Activated gamma-delta T cell treated with anti-CD3 and anti-CD28 coated beads, Interleukin-2, amount 50 U/mL, for 16 hours (primary cell): ENCODE measurements around the gene DSCAML1.

Experiments used
- DNase-seq: peaks from one replicate; pipeline ENCODE4 v3.0.0-alpha.2; 2020; ENCODE audit warnings: low read depth

The DSCAML1 gene

DNA sequence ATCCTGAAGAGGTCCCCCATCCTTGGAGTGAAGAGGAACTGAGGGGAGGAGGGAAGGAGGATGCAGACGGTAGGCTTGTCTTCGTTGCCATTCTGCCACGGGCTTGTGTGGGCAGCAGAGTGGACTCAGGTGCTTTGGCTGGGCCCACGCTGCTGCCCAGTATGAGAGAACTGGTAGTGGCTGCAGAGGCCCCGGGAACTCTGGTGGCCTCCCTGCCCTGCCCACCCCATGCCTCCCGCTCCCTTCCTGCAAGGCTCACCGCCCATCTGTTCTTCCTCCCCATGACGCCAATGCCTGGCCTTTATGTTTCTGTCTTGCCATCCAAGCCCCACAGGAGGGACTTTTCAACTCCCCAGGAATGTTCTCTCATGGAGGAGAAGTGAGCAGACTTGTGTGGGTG, 157.4 kb downstream of the DSCAML1 start:
- no peak for DNase-seq

DNA sequence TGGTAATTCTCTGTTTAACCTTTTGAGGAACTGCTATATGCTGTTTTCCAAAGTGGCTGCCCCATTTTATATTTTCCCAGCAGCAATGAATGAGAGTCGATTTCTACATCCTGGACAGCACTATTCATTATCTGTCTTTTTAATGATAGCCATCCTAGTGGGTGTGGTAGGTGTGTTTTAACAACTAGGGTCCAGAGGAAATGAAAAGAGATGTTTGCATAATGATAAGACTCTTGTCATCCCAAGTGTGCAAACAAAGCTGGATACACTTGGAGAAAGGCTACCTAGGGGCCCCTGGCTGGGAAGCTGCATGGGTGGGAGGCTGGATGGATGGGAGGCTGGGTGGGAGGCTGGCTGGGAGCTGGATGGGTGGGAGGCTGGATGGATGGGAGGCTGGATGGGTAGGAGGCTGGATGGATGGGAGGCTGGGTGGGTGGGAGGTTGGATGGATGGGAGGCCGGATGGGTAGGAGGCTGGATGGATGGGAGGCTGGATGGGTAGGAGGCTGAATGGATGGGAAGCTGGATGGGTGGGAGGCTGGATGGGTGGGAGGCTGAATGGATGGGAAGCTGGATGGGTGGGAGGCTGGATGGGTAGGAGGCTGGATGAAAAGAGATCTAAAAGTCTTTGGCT, 158.0 kb downstream of the DSCAML1 start:
- DNase-seq = no peak

DNA sequence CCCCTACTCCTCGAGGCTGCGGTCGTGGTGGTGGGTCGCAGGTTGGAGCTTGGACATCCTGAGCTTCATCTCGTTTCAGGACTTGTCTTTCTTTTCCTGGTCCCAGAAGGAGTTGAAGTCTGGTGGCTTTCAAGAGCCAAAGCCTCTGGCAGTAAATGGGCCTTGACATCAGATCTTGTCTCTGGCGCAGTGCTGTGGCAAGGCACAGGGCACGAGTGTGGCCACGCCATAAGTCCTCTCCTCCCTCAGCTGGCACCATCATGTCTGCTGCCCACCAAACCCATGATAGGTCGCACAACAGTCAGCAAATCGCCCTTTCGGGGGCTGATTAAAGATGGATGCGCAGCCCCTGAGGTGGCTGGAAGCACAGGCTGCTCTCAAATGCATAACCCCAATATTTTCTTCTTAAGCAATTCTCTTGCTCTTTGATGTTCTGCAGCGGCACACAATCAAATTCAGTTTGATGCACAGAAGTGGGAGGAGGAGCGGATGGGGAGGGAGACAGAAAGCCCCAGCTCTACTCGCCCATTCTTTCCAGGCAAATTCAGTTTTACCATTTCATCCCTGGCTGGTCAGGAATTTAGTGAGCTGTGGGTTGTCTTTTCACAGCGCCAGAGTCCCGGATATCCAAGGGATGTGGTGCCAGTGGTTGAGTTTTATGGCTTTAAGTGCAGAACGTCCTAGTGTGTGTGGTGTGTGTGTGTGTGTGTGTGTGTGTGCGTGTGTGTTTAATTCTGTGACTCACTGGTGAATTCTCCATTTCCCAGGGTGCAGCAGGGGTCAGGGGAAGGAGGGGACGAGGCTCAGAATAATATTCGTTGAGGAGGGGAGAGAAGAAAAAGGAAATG, 162.0 kb downstream of the DSCAML1 start:
- DNase-seq = no peak

DNA sequence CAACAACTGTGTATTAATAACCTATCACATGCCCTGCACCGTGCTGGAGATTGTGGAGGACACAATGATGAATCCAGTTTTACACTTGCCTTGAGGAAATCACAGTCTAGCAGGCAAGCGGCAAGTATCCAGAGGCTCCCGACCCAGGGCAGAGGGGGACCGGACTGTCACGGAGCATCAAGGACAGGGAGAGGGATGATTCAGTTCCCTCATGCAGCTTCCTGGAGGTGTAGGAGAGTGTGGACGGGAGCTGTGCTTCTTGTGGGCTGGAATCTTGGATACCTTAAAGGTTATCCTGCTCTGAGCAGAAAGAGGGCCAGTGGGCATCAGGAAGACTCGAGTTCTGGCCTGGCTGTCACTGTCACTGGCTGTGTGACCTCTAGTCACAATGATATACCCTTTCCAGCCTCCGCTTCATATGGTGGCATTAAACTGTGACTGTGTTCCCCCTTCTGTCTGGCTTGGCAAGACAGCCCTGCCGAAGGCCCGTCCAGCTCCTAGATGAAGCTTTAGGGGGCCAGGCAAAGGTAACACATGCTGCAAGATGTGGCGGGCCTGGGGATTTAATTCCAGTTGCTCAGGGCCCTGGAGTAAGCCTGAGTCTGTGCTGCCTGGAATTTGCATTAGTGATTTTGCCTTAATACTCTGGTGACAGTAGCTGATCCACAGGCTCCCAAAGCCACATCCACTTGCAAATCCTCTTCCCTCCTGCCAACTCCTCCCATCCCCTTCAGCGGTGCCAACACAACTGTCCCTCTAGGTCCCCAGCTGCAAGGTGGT, 162.8 kb downstream of the DSCAML1 start:
- DNase-seq = no peak

DNA sequence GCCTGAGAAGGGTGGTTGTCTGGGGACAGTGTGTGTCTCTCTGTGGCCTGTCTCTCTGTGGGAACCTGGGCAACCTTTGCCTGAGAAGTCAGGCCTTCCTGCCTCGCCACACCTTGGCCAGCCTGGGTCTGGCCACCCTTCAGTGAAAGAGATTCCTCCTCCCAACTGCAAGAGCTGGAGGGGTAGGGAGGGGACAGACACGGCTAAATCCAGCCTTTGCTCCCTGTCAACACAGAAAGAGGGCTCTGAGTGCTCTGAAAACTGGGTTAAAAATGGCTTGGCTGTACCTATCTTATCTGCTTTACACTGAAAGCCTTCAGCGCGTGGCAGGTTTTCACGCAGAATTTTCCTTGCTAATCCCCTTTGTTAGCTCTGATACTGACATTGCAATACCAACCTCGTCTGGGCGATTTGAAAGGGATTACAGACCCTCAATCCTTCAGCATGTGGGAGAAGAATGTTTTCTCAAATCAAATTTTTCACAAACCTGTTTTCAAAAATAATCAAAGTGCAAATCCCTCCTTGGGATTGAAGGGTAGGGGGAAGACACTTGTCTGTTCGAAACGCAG, 163.7 kb downstream of the DSCAML1 start:
- DNase-seq = no peak

DNA sequence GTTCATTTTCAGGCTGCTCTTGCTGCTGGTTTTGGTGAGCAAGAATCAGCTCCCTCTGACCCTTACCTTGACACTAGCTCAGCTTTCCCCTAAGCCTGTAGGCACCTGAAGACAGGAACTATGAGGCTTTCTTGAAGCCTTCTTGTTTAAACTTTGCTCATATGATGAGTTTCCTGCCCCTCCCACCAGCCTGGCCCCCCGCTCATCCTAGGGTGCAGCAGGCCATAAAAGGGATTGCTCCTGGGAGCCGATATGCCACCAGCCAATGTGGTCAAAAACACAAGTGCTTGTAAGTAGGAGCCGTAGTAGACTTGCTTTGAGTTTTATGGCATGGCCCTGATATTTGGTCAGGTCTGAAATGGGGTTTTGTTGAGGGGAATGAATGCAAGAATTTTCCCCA, 164.7 kb downstream of the DSCAML1 start:
- DNase-seq = no peak

DNA sequence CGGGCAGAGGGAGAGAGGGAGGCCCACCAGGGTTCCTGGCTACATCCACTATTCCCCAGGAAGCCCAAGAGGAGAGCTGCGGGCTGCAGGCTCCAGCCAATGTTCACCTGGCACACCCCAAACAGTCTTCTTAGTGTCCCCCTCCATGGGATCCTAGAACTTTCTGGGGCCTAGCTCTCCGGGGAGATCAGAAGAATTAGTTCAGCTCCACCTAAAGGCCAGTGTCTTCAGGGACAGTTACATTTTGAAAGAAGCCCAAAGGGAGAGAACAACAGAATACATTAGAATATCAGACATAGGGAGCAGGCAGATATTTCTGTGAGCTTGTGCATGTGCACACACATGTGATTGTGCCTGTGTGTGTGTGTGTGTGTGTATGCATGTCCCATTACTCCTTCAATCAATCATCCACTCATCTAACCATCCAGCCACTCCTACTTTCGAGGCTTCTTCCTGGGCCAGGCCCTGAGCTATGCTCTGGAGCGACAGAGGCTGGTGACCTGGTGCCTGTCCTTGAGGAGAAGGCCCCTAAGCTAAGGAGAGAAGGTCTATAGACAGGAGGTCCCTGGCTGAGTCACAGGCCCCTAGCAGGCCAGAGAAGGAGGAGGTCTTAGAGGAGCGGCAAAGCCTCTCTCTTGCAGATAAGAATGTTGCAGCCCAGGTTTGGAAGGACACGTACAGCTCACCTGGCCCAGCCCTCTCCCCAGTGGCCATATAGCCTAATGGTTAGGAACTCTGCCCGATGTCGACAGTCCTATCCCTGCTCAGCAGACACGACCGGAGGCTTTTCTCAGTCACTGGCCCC, 165.5 kb downstream of the DSCAML1 start:
- DNase-seq = no peak

DNA sequence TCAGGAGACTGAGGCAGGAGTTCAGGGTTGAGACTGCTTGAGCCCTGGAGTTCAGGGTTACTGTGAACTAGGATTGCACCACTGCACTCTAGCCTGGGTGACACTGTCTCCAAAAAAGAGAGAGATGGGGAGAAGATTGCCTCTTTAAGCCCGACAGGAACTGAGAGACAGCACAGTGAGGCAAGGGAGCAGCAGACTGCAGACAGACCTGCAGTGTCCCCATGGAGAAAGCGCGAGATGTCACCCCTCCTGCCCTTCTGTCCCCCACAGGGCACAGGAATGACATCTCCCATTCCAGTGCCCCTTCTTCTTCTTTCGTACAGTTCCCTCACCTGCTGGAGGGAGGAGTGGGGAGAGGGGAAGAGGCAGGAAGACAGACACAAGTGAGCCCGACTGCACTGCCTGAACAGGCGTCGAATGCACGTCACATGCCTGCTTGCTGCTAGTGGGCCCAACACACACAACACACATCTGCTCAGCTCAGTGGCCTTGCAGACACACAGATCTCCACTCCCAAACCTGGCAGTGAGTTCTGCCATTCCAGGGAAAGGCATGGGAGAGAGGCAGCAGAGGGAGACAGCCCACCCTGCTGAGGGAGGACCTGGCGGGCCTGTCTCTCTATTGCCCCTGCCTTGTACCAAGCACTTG, 167.0 kb downstream of the DSCAML1 start:
- no peak for DNase-seq

DNA sequence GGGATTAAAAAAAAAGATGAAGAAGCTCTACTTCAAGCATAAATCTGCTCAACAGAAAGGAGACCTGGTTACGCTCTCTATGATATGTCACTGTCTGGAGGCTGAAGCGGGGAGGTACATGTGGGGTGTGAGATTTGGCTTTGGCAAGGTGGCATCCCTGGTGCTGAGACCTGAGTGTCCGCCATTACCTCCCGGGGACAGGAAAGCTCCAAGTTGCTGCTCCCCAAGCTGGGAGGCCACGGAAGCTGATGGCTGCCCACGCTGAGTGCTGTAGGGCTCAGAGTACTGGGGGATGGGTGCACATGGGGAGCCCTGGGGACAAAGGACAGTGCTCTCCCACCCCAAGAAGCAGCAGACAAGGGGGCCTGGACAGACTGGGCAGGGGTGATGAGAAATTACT, 167.9 kb downstream of the DSCAML1 start:
- no peak for DNase-seq

DNA sequence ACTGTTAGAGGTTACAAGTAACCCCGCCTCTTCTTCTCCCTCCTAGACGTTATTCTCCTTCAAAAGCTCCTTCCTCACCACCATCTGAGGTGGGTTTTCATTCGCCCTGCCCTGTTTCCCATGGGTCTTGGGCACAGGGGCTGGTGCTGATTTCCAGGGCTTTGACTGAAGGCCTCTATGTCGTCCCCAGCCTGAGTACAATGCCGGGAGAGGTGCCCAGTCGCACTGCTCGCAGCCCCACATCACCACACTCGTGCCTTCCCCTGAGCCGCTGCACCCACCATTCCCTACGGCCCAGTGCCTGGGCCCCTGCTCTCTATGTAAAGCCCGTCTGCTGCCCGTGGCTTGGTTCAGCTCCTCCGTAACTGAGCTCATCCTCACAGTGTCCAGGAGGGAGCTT, 169.8 kb downstream of the DSCAML1 start:
- no peak for DNase-seq

DNA sequence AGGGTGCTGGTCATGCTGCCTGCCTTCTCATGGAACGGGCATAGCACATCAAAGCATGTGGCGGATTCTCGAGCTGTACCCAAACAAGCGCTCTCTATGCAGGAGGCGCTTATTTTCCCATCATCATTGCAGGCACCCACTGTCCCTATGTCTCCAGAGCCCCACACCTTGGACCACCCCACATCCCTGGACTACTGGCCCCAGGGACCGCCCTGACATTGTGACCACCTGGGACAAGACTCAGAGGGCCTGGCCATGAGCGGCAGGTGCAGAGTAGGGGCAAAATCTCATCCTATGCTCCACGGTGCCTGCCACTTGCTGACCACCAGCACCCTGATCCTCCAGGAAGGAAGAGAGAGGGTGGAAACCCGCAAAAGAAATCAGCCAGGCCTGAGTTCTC, 170.4 kb downstream of the DSCAML1 start:
- no peak for DNase-seq

DNA sequence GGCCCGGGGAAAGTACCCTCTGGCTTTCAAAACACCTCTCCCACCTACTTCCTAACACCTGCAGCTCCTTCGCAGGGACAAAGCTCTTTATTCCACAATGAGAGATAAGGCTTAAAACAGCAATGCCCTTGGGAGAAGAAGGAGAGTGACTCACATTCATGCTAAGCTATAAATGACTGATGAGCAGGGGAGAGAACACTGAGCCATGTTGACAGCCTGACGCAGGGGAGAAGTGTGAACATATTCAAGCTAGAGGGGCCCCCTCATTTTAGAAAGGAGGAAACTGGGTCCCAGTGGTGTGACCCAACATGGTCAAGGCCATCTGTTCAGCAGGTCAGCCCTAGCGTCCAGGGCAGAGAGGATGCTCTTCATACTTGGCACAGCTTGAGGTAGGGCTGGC, 171.8 kb downstream of the DSCAML1 start:
- no peak for DNase-seq

DNA sequence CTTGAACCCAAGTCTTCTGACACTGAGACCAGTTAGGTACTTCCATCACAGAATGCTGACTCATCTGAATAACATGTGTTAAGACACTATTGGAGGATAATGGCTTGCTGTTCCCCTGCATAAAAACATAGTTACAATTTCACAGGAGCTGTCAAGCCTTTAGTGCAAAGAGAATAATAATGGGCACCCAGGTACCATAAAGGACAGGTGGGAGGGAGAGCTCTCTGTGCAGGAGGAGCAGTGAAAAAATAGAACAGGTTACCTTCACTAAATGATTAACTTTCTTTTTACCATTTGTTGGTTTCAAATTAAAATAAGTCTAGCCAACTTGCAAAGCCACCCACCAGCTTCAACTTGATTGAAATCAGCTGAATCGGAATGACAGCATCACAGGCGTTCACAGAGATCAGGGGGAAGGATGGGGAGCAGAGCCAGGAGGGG, 173.2 kb downstream of the DSCAML1 start:
- DNase-seq = no peak

DNA sequence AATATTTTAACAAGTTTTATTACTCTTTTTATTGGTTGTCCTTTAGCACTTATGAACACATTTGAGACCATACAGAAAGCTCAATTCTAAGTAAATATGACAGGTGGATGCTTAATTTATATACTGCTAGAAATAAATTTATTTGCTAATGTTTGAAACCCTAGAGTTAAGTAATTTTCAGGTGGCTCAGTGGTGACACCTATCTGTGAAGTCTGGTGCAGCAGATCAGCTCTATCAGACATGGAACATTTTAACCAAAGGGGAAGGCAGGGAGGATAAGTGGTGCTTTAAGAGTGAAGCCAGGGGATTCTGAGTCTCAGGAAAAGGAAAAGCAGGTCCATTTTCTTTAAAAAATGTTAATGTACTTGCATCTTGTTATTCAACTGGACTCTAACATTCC, 175.8 kb downstream of the DSCAML1 start:
- no peak for DNase-seq

DNA sequence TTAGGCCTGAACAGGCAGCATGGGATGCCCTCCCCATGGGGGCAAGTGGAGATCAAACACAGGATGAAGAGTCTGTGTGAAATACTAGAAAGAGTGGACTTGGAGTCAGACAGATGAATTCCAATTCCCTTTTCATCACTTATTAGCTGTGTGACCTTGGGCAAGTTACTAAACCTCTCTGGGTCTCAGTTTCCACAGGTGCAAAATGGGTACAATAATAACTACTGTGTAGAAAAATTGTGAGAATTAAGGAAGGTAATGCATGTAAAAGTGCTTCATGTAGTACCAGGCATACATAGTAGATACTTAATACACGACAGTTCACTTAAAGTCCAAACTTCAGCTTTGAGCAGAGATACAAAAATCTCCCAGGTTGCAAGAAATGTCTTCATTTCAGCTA, 176.4 kb downstream of the DSCAML1 start:
- DNase-seq = no peak

DNA sequence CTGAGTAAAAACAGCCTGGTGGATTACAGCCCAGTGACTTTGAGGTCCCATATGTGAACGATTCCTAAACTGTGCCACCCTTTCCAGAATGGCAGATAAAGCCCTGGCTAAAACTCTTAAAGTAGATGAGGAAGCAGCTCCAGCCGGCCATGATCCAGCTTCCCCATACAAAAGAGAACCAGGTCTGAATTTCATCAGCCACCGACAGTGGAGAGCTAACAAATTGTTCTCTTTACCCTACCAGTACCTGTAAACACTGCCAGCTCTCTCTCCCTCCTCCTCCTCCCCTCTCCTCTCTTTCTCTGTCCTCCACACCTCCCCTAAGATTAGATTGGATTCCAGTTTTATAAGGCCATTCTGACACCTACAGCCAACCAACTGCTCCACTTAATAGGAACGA, 176.9 kb downstream of the DSCAML1 start:
- DNase-seq = no peak

DNA sequence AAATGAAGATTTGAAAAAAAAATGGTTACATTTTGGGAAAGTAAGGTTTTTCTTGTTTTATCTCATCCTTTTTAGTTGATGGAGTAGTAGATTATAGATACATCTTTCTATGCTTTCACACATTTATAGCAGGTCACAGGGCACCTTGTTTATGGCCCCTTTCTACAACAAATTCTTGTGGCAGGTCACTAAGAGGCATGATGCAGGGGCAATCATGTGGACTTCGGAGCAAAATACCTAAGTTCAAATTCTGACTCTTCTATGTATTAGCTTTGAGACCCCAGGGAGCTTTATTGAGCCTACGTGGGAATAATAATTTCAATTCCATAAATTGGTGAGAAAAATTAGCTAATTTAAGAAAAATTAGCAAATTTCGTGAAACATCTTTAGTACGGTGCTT, 177.4 kb downstream of the DSCAML1 start:
- DNase-seq = no peak

DNA sequence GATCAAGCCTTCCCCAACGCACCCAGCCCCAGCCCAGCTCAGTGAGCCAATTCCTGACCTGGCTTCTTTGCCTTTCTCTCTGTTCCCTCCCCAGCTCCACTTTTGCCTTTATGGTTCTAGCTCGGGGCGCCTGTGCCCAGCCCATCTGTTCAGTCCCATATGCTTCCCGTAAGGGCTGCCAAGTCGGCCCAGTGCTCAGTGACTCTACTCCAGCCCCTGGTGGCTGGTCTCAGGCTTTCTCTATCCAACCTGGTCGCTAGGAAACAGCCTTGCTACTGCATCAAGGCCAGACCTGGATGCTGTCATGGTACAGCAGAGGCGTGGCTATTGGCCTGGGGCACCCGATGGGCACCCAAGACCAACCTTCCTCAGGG, 178.0 kb downstream of the DSCAML1 start:
- DNase-seq = no peak

DNA sequence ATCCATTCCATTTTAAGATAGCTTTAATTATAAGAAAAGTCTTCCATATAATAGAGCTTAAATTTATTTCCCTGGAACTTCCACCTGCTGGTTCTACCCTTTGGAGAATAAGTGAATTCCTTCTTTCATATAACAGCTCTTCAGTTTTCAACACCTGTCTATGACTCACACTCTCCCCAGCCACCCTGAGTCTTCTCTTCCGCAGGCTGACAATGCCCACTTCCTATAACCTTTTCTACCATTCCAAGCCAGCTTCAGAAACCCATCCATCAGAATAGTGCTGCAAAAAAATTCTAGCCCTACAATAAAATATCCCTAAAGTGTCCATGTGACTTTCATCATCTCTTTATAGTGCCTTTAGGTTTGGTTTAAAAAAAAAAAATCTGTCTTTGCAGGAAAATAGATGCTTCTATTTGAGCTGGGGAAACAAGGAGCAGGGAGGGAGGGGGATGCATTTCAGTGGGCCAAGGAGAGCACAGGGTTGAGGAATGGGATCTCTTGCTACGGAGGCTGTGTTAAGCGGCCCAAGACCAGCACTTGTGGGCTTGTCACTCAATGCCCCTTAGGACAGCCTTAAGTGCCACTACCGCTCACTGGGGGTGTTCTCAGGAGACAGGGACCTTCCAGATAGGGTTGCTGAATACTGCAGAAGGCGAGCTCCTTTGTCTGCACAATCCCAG, 178.6 kb downstream of the DSCAML1 start:
- DNase-seq = no peak

DNA sequence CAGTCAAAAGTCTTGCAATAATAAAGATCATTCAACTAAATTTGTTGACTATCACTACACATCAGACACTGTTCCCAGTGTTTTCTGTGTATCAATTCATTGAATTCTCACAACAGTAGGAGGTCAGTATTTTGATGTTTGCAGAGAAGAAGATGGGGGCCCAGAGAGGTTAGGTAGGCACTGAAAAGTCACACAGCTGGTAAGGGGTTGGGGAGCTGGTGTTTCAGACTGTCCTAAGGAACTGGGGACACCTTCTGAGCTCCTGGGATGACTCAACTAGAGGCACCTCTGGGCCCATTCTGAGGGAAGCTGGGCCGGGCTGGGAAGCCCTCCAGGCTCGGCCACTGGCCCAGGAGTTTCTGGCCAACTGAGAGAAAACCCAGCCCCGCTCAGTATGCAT, 180.0 kb downstream of the DSCAML1 start:
- DNase-seq = no peak

DNA sequence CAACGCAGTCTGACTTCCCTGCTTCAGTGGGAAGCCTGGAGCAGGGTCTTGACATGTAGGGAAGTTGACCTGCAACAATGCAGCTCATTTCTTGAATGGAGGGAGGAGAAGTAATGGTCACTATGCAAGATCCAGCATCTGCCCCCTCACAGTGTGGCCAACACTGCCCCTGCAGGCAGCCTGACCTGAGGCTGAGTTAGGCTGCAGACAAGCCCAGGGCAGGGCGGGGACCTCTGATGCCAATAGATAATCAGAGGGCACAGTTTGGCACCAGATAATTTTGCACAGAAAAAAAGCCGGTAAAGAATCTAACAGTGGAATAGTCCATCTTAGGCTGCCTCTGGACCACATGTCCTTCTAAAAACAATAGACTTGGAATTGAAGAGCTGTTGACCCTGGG, 182.3 kb downstream of the DSCAML1 start:
- DNase-seq = no peak
